ENCODE data around the gene CARMIL3.

DNA sequence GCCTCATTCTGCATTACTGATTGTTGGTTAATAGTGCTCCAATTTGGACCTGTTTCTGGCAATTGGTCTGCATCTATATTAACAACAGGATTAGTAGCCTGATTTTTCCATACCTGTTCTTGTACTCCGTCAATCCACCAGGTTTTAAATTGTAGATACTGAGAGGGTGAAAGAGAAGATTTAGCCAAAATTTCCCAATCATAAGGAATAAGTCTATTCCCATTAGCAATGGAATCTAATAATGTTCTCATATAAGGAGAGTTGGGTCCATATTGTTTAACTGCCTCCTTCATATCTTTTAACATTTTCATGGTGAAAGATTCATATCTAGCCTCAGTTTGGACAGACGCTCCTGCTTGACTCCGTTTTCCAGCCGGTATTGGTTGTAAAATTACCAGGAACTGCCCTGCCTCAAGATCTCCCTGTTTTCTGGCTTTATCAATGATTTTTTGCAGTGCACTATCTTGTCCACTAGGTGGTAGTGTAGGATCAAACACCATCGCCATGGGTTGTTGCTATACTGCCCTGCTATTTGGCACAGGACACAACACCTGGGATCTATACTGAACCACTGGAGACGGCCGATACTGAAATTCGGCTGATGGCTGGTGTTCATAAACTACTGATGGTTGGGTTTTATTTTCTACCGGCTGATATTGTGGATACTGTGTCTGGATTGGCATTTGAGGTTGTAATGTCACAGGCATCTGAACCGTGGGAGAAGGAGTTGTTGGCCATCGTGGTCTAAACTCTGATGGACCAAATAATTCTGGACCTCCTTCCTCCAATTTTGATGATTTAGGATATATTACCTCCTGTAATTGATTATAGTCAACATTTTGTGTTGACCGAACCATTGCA is 37.9 kb upstream of the CARMIL3 start:
- TF ChIP-seq, protein P1, sequence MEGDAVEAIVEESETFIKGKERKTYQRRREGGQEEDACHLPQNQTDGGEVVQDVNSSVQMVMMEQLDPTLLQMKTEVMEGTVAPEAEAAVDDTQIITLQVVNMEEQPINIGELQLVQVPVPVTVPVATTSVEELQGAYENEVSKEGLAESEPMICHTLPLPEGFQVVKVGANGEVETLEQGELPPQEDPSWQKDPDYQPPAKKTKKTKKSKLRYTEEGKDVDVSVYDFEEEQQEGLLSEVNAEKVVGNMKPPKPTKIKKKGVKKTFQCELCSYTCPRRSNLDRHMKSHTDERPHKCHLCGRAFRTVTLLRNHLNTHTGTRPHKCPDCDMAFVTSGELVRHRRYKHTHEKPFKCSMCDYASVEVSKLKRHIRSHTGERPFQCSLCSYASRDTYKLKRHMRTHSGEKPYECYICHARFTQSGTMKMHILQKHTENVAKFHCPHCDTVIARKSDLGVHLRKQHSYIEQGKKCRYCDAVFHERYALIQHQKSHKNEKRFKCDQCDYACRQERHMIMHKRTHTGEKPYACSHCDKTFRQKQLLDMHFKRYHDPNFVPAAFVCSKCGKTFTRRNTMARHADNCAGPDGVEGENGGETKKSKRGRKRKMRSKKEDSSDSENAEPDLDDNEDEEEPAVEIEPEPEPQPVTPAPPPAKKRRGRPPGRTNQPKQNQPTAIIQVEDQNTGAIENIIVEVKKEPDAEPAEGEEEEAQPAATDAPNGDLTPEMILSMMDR (conservative IDR thresholded peaks at IDR 0.05; ENCODE audit: low read length), result peak; percentile 90
- no peak for TF ChIP-seq EZH2phosphoT487 (IDR thresholded peaks at IDR 0.05; ENCODE audit: borderline replicate concordance, low read depth, low read length)

Data from OCI-LY7 (cell line).